ENCODE data around the gene UFSP1.

Gene UFSP1

GRCh38 chr7:100839361-100839760 is 50.2 kb downstream of the UFSP1 start:
- Histone ChIP-seq H3K27ac (ENCODE audit: low read depth in 2 of 2, low read length in 2 of 2) (no peak overlapping the region), H3K4me1 (ENCODE audit: control insufficient read depth in 2 of 2, insufficient read depth in 2 of 2, low read length in 2 of 2) (peaks cover 9 to 16% of the 10 kb centered on the region in 2 donors), H3K36me3 (ENCODE audit: control insufficient read depth in 2 of 2, insufficient read depth in 2 of 2, low read length in 2 of 2) (no peaks in the 10 kb centered on the region), H3K4me3 (ENCODE audit: low read length in 2 of 2) (no peak overlapping the region), H3K9me3 (ENCODE audit: control insufficient read depth in 2 of 2, low read length in 2 of 2) (no peaks in the 10 kb centered on the region), H3K9ac (ENCODE audit: low read depth in 1 of 2, low read length in 2 of 2) (no peak overlapping the region), H3K27me3 (ENCODE audit: control insufficient read depth in 2 of 2, insufficient read depth in 2 of 2, low read length in 2 of 2) (no peaks in the 10 kb centered on the region)

Measured in mucosa of rectum (tissue), 2 donors.